Lower leg skin (tissue), 4 donors: ENCODE measurements around the gene KLF2. TPM values are rescaled to one million over a fixed set of nuclear protein-coding genes. Genes with fewer than 3 reads are reported as not detected.

Source experiments
- DNase-seq, 2 donors: peaks; one replicate each; pipeline ENCODE4 v3.0.0-alpha.2; 2019; ENCODE audit warnings: low spot score in 2 of 2
- H3K4me3 ChIP-seq: fragments of 200-600 bp; sonication (generic); 2 replicates; pipeline ENCODE4 v1.5.1; 2017; ENCODE audit warnings: mild to moderate bottlenecking, low read depth; ENCODE audit not compliant: poor library complexity, severe bottlenecking
- CTCF ChIP-seq, 3 donors: fragments of 450-650 bp; IDR thresholded peaks; one replicate each; pipeline ENCODE4 v1.5.1; 2016; ENCODE audit warnings: antibody characterized with exemption in 3 of 3, mild to moderate bottlenecking in 3 of 3, moderate library complexity in 2 of 3
- POLR2A ChIP-seq, 2 donors: fragments of 450-650 bp; IDR thresholded peaks; one replicate each; pipeline ENCODE4 v1.6.1; 2016 to 2017; ENCODE audit warnings: antibody characterized with exemption in 2 of 2, mild to moderate bottlenecking in 1 of 2, moderate library complexity in 1 of 2
- WGBS, 2 donors: methylation state at CpG; one replicate each; pipeline ENCODE4 v1.1.5; 2018; 5-methylcytosine and 5-hydroxymethylcytosine counted together
- intact Hi-C: fragments of 100-400 bp; cut with DNase I; formaldehyde crosslinking; loops from one replicate; pipeline ENCODE4 v1.15.0; 2023; ENCODE audit warnings: low total_unique reads
- total RNA-seq, 4 donors: library from RNA; depleted of rRNA; stranded (reverse); fragments of >200 nt; gene quantifications; one replicate each; pipeline ENCODE4 v1.1.0, GENCODE V29; 2016

KLF2 gene
- total RNA-seq, 4 donors from 2014 or later = 12.6 to 27.5 (median 19.9) TPM

- 33 to 34% methylated on average over 22 to 31 of the region's 82 CpGs for WGBS, 2 donors
- DNase-seq = peak in 1 of 2 donors; percentile 91
- TF ChIP-seq CTCF (IDR thresholded peaks at IDR 0.05) (no peak), POLR2A (IDR thresholded peaks at IDR 0.05) (no peak)
- peak overlapping the region; percentile 61 for H3K4me3 ChIP-seq
- intact Hi-C loops = no loop called here
Measured at GRCh38 chr19:16325641-16326400, 1.2 kb downstream of the KLF2 start.

DNA sequence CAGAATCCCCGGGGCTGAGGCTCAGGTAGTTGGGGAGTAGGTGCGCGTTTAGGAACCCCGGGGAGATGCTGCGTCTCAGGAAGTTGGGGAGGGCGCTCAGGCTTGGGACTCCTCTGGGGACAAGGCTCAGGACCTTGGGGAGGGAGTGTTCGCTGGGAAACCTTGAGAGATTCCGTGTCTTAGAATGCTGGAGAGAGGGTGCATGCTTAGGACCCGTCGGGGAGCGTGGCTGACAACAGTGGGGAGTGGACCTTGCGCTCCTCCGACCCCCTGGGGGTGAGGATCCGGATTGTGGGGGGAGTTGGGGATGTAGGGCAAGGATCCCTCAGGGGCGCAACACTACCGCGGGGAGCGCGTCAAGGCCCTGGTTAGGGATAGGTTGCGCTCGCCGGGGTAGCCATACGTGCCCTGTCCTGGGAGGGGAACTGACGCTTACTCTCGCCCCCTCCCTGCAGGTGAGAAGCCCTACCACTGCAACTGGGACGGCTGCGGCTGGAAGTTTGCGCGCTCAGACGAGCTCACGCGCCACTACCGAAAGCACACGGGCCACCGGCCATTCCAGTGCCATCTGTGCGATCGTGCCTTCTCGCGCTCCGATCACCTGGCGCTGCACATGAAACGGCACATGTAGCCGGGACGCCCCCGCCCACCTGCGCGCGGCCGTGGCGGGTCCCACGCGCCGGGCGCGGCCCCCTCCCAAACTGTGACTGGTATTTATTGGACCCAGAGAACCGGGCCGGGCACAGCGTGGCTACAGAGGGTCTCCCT lies 2.0 kb downstream of the KLF2 start:
- WGBS, 2 donors = 73 to 76% methylated on average over 50 to 58 of the region's 58 CpGs
- TF ChIP-seq CTCF (IDR thresholded peaks at IDR 0.05) (no peak), POLR2A (IDR thresholded peaks at IDR 0.05) (no peak)
- DNase-seq = peak in 1 of 2 donors; percentile 88

DNA sequence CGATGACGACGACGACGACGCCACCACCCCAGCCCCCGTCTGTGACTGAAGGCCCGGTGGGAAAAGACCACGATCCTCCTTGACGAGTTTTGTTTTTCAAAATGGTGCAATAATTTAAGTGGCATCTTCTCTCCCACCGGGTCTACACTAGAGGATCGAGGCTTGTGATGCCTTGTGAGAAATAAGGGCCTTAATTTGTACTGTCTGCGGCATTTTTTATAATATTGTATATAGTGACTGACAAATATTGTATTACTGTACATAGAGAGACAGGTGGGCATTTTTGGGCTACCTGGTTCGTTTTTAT lies 2.5 kb downstream of the KLF2 start:
- DNase-seq = no peak
- intact Hi-C loops = no loop called here
- TF ChIP-seq CTCF (IDR thresholded peaks at IDR 0.05) (no peak), POLR2A (IDR thresholded peaks at IDR 0.05) (no peak)
- H3K4me3 ChIP-seq = peak overlapping the region; percentile 61
- 59 to 72% methylated on average over 14 of the region's 14 CpGs for WGBS, 2 donors

More for the DNA sequence above, 2.0 kb downstream of the KLF2 start:
- intact Hi-C loops = no loop called here
- H3K4me3 ChIP-seq = peak overlapping the region; percentile 61

DNA sequence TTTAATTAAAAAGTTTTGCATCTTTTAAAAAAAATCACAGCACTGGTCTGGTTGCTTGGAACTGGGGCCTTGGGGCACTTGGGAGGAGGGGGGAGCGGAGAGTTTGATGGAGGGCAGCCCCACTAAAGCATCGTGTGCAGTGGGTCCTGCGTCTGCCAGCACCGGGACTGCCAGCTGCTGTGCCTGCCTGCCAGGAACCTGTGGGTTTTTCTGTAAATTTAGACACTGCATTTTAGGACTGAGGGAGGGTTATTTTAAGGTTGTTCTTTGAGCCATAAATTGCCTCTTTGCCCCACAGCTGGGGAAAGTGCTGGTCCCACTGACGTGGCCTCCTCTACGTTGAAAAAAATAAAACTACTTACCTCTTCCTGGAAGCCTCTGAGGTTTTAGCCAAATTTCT lies 2.9 kb downstream of the KLF2 start:
- 25 to 58% methylated on average over 6 of the region's 6 CpGs for WGBS, 2 donors
- intact Hi-C loops = no loop called here

More for the DNA sequence above, 2.9 kb downstream of the KLF2 start:
- no peak for TF ChIP-seq CTCF (IDR thresholded peaks at IDR 0.05)
- no peak for TF ChIP-seq POLR2A (IDR thresholded peaks at IDR 0.05)
- DNase-seq = no peak
- no peak overlapping the region for H3K4me3 ChIP-seq
